GM18907 (cell line): ENCODE measurements around the gene C11orf68.
A peak's percentile ranks its signal among the peaks of the same experiment; 100 is the strongest.

Experiments used
- ATAC-seq: cut with Tn5 transposase; IDR thresholded peaks from one replicate; pipeline ENCODE4 v1.9.1; 2021; ENCODE audit warnings: mild to moderate bottlenecking, moderate library complexity; ENCODE audit not compliant: unreplicated experiment

C11orf68 gene

DNA sequence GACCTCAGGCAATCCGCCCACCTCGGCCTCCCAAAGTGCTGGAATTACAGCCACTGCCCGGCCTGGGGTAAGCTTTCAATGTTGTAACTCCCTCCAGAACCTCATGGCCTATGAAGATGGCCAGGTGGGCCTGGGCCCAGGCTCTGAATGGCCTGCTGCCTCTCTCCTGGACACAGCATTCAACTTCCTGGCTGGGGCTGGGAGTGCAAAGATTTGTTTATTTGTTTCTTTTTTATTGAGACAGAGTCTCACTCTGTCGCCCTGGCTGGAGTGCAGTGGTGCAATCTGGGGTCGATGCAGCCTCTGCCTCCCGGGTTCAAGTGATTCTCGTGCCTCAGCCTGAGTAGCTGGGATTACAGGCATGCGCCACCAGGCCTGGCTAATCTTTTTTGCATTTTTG, 25.9 kb upstream of the C11orf68 start:
- ATAC-seq: no peak

DNA sequence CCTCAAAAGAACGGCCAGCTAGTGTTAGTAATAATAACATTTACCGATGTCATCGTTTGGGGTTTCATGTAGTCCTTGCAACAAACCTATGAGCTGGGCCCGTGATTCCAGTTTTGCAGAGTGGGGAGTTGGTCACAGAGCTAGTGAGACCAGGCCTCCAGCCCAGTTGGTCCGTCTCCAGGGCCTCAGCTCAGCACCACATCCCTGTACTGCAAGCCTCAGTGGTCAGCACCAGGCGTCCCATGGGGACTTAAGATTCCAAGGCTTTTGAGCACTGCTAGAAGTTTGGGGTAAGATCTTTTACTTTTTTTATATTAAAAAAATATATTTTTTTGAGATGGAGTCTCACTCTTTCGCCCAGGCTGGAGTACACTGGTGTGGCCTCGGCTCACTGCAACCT, 25.3 kb upstream of the C11orf68 start:
- ATAC-seq: no peak

DNA sequence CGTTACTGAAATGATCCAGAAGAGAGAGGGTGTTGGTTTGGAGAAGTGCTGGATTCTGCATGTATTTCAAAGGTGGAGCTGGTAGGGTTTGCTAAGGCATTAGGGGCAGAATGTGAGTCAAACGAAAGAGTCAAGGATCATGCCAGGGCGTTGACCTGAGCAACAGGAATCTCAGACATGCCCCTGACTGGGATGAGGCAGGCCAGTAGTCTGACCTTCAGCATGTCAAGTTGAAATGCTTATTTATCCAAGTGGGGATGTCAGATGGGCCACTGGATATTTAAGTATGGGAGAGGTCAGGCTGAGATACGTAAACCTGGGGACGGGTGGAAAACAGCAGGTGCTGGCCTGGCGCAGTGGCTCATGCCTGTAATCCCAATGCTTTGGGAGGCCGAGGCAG, 23.7 kb upstream of the C11orf68 start:
- ATAC-seq: no peak

DNA sequence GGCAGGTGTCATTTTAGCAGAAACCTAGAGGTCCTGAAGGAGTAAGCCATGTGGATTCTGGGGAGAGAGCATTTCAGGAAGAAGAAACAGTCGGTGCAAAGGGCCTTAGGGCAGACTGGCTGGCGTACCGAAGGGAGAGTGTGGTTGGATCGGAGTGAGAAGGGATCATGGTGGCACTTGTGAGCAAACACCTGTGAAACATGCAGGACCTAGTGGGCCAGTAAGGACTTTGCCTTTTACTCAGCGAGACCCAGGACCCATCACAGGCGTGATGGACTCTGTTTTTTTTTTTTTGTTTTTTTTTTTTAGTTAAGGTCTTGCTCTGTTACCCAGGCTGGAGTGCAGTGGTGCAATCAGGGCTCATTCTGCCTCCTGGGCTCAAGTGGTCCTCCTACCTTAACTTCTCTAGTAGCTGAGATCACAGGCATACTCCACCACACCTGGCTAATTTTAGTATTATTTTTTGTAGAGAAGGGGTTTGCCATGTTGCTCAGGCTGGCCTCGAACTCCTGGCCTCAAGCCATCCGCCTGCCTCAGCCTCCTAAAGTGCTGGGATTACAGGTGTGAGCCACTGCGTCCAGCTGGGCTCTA, 23.0 kb upstream of the C11orf68 start:
- ATAC-seq: no peak

DNA sequence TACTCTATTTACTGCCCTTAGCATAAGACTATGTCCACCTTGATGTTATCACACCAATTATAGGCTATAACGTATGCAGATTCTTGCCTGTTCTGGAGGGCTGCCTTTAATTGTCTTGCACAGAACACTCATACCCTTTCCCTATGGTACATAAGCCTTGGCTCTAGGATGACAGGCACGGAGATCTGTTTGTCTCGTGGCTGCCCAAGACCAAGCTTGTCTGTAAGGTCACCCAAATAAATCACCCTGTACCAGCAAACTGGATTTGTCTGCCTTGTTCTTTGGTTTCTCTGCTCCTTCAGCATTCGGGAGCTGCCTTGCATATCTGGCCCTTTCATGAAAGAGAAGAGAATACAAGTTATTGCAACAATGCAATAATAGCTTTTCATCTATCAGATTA, 18.9 kb upstream of the C11orf68 start:
- ATAC-seq: no peak

DNA sequence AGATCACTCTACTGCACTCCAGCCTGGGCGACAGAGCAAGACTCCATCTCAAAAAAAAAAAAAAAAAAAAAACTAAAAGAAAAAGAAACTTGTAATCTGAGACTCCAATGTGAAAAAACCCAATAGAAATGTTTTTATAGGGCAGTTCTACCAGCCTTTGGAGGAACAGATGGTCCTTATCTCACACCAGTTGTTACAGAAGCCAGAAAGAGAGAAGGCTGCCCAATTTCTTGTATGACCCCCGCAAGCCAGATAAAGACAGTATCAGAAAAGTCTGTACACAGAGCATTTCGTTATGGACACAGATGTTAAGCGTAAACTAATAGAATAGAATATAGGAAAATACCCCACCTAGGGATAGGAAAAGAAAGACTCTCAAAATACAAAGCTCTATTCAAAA, 15.2 kb upstream of the C11orf68 start:
- no peak for ATAC-seq

DNA sequence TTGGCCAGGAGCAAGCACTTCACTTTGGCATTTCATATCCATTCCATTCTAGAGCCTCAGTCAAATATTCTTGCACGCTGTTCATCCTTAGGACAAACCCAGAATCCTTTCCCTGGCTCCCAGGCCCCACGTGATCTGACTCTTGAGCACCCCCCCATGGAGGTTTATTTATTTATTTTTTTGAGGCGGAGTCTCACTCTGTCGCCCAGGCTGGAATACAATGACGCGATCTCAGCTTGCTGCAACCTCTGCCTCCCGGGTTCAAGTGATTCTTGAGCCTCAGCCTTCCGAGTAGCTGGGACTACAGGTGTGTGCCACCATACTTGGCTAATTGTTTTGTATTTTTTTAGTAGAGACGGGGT, 13.7 kb upstream of the C11orf68 start:
- ATAC-seq: no peak

DNA sequence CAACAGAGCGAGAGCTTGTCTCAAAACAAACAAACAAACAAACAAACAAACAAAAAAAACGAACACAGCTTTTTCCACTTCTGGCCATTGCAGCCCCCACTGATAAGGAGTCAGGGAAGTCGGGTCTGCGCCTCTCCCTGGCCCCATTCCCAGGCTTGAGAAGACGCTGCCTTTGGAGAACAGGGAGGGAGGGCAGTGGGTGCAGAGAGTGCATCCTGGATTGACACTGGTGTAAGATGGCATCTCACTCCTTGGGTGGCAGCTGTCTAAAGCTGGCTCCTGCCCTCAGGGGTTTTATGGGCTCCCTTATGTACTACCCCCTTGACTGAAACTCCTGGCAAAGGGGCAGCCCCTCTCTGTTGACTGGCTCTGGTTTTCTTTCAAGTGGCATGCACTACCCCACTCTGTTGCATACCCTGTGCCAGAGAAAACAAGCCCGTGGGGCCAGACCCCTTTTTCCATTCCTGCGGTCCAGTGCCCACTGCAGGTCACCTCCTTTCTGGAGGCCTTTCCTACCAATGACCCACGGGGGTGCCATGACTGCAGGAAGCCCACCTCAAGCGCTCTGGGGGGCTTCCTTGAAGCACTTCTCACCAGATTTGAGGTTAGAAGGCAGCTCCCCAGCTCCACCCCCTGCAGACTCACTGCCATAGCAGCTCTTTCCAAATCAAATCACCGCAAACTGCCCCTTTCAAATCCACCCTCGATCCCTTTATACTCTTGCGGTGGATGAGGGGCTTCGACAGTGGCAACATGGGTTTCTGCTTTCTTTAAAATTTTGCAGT, 13.1 kb upstream of the C11orf68 start:
- no peak for ATAC-seq

DNA sequence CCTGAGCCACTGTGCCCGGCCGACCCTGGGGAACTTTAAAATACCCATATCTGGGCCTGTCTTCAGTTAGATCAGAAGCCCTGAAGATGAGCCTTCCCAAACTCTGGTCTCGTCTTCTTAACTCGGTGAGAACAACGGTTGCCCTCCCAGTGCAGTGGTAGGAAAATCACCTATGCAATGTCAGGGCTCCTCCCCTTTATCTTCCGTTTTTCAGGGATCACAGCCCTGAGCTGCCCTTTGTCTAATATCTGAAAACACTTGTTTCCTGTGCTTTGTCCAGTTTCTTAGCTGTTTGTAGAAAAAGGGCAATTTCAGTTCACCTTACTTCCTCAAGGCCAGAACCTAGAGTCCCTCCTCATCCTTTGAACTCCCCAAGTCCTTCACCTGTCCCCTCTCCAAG, 9.8 kb upstream of the C11orf68 start:
- no peak for ATAC-seq

DNA sequence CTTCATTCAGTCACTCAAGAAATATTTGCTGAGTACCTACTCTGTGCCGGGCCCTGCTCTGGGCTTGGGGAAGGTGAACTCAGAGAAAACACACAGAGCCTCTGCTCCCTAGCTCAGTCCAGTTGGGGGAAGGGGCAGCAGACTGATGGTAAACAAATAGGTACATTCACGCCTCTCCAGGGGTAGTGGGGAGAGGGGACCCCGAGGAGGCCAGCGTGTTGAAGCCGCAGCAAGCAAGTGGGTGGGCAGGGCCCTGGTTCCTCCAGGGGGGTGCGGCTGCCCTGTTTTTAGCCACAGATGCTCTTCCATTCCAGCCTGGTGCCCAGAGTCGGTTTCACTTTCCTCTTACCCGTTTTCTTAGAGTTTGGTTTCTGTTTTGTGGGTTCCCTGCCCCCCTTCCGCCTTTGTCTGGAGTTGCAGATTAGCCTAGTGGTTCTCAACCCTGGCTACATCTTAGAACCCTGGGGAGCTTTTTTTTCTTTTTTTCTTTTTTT, 9.1 kb upstream of the C11orf68 start:
- peak; percentile 68 for ATAC-seq

DNA sequence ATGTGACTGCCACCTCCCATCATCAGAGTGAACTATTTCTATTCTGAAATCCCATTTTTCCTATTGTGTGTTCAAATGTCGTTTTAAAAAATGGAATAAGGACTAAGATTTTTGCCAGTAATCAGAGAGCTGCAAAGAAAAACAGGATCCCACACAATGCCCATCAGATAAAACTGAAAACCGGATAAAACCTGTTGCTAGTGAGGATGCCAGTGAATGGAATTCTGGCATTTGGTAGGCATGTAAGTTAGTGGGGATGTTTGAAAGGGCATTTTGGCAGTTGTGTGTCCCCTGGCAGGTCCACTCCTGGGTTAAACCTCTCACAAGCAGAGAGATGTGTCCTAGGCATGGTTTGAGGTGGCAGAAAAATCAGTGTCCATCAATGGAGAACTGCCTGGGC, 6.5 kb upstream of the C11orf68 start:
- no peak for ATAC-seq

DNA sequence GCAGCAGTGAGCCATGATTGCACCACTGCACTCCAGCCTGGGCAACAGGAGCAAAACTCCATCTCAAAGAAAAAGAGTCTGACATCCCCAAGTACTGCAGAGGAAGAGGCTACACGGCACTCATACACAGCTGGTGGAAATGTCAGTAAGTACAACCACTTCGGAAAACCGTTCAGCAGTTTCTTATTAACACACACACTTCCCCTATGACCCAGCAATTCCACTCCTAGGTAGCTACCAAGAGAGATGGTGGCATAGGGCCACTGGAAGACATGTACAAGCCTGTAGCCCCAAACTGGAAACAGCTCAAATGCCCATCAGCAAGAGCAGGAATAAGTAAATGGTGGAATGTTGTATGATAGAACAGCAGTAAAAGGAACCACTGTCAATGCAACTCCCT, 3.7 kb upstream of the C11orf68 start:
- no peak for ATAC-seq

DNA sequence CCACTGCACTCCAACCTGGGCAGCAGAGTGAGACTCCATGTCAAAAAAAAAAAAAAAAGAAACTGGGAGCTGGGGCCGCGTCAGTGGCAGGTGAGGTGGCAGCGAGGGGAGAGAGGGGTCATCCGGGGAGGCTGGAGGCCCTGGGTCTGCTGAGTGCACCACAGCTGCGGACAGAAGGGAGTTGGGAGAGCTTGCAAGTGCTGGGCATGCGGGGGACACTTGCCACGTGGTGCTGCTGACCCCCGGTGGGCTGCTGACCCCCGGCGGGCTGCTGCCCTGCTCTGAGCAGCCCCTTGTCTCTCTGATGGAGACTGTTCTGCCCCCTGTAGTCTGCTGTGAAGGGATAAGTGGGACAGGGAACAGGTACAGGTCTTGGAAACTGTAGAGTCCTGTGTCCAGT, 3.0 kb upstream of the C11orf68 start:
- no peak for ATAC-seq

DNA sequence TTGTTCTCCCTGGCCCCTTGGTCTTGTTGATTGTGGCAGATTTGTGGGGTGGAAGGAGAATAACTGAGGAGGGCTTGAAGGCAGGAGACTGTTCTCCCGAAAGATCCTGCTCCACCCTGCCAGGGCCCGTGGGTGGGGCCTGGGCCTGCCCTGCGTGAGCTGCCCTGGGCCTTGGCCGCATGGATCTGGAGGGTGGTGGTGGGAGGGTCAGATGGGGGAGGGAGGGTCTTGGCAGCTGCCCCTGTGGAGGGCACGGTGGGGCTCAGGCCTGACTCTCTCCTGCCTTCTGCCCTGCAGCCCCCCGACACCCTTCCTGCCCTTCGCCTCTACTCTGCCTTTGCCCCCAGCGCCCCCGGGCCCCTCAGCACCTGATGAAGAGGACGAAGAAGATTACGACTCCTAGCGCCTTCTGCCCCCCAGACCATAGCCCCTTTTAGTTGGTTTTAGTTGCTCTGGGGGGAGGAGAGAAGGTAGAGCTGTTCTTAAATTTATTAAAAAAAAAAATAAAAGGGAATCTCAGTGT, 2.2 kb upstream of the C11orf68 start:
- no peak for ATAC-seq

DNA sequence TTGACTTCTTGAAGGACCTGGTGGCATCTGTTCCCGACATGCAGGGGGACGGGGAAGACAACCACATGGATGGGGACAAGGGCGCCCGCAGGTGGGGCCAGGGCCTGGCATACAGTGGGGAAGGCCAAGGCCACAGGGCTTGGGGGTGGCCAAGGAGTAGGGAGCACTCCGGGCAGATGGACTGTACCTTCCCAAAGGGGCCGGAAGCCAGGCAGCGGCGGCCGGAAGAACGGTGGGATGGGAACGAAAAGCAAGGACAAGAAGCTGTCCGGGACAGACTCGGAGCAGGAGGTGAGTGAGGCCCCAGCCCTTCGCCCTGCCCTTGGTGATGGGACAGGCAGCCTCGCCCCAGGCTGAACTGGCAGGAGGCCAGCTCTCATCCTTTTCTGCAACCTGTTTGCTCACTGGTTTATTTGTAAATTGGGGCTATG, 1.5 kb upstream of the C11orf68 start:
- no peak for ATAC-seq

DNA sequence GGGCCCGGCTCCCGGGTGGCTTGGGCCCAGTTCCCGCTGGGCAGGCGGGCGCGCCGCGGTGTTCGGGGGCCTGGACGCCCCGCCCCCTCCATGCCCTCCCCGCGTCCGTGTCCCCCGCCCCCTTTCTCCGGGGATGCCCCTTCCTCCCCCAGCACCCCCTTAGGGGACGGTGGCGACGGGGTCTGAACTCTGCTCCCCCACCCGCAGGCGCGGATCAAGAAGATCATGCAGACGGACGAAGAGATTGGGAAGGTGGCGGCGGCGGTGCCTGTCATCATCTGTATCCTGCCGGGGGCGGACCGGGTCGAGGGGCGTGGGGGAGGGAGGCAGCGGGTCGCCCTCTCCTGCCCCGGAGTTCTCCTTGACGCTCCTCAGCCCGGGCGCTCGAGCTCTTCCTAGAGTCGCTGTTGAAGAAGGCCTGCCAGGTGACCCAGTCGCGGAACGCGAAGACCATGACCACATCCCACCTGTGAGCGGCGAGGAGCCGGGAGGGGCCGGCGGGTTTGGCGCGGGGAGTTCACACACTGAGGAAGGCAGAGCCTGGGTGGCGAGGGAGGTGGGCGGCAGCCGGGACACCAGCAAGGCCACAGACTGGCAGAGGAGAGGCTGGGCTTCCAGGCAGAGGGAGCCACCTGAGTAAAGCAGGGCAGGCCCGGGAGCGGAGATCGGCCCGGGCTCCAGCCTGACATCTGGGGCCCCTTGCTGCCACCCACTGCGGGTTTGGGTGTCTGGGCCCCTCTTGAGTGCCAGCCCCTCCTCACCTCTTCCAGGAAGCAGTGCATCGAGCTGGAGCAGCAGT, 910 bp upstream of the C11orf68 start:
- peak; percentile 50 for ATAC-seq

DNA sequence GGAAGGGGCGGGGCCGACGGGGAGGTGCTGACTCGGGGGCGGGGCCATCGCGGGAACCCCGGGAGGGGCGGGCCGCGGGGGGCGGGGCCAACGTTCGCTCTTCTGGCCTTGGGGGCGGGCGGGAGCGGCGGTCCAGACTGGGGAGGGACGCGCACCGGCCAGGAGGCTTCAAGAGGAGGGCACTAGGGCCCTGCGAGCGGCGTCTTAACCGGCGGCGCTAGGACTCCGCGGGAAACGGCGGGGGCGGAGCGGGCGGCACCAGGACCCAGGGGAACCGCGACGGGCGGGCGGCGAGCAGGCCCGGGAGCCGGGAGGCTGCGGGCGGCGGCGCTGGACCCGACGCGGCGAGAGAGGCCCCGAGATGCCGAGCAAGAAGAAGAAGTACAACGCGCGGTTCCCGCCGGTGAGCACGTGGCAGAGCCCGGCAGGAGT, 295 bp upstream of the C11orf68 start, which contains the start of gene DRAP1:
TSS of gene DRAP1 (plus strand) at position 286 of the 432 bp plus-strand sequence. CDS start at position 362, 76 bp downstream.
- peak; percentile 78 for ATAC-seq

DNA sequence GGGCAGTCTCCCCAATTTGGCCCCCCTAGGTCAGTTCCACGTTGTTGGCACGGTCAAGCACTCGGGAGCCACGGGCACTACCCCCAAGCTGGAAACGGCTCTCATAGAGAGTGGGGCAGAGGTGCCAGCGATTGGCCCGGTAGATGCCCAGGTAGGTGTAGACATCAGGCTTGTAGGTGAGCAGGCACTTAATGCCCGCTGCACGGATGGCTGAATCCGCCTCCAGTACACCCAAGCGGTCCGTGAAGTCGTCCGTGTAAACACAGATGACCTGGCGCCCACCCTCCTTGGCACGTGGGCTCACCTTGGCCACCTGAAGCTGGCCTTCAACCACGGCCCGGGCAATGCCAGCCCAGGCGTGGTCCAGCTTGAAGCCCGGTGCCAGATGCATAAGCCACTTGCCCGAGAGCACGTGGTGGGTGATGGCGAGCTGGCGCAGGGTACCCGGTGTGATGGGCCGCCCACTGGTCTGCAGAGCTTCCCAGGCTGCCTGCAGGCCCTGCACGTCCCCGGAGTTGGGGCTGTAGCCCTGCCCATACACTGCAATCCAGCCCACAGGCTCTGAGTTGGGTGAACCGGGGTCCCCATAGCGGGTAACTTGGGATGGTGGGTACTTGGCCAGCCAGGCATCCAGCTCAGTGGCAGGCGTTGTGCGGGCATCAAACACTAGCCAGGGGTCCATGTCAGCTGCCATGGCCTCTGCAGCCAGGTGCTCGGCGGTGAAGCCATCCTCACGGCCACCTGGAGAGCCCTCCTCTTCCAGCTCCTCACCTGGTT, 1.2 kb downstream of the C11orf68 start:
- ATAC-seq: no peak

DNA sequence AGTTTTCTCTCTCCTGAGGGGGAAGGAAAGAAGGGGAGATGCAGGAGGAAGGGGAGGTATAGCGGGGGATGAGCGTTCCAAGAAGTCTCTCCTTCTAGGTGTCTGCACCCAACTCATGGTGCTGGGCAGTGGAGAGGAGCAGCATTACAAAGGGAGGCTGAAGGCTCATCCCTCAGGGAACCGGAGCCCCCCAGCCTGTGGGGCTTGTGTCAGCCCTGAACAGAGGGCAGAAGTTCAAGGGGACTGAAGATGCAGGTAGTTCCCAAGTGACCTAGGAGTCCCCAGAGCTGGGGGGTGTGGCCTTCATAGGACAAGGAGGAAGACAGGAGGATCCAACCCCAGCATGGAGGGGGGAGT, 1.8 kb downstream of the C11orf68 start:
- ATAC-seq: no peak

DNA sequence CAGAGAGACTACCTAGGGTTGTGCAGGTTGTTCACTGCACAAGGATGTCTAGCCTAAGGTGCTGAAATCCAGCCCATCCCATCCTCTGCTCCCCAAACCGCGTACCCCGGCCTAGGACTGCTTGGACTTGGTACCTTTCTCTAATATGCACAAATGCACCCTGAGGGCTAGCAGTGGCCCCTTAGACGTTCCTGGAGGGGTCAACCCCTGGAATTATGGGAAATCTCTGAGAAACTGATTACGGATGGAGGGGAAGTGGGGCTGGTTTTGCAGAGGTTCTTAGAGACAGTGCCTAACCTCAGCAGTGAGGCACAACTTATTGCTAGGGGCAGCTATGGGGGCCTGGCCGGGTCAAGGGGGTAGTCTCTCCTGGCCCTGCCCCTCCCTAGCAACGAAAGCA, 2.5 kb downstream of the C11orf68 start:
- ATAC-seq: no peak

DNA sequence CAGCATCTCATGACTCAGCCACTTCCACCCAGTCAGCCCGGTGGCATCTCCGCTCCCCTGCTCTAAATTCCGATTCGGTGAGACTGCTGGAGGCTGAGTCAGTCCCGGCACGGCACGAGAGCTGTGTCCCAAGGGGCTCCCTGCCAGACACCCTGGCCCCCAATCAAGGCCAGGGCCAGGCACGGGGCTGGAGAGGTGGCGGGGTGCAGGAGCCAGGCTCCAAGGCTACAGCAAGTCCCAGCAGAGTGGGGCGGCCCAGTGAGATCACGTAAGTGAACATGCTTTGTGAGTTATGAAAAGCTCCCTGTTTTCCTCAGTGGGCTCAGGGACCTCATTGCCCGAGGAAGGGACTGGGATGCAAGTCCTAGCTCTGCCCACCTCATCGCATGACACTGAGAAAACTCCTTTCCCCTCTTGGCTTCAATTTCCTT, 3.0 kb downstream of the C11orf68 start:
- ATAC-seq: no peak
